ENCODE results near the gene TBX15.

- TF ChIP-seq REST (IDR thresholded peaks at IDR 0.05; ENCODE audit: unreplicated experiment) (no peak), EZH2phosphoT487 (IDR thresholded peaks at IDR 0.05; ENCODE audit: unreplicated experiment) (no peak), CTCF (conservative IDR thresholded peaks at IDR 0.05; ENCODE audit: low read depth in 2 of 2) (no peak), EZH2 (IDR thresholded peaks at IDR 0.05; ENCODE audit: low read depth, unreplicated experiment) (no peak)
These were observed 5.9 kb downstream of the TBX15 start for GRCh38 chr1:118982266-118982665.

All from GM23338 (cell line).